K562 (cell line): ENCODE results near the gene OXLD1. TPM values are rescaled to one million over a fixed set of nuclear protein-coding genes. Genes with fewer than 3 reads are reported as not detected.

Source experiments
- ATF3 ChIP-seq, 2 experiments: fragments of 450-650 bp in 1 of 2; sonication (generic) in 1 of 2; formaldehyde crosslinking in 1 of 2; IDR thresholded peaks in 1 of 2; conservative IDR thresholded peaks in 1 of 2; 2 replicates each; pipeline versions ENCODE4 v1.6.1 to v1.8.1; 2016 to 2023; ENCODE audit warnings: mild to moderate bottlenecking in 2 of 2, moderate library complexity in 2 of 2, inconsistent platforms in 1 of 2, missing genetic modification reagents in 1 of 2
- CCNT2 ChIP-seq: IDR thresholded peaks from 2 replicates; pipeline ENCODE4 v1.6.1; 2011; ENCODE audit warnings: borderline replicate concordance, low read depth, mild to moderate bottlenecking, moderate library complexity, mixed read lengths, low read length; ENCODE audit not compliant: insufficient read length; ENCODE audit errors: extremely low read depth
- DPF2 ChIP-seq: fragments of 450-650 bp; IDR thresholded peaks from 2 replicates; pipeline ENCODE4 v1.6.1; 2016
- E4F1 ChIP-seq: fragments of 250-450 bp; sonication (Bioruptor Pico); IDR thresholded peaks from 2 replicates; pipeline ENCODE4 v1.5.0; 2021; ENCODE audit warnings: mild to moderate bottlenecking, borderline replicate concordance
- ELF2 ChIP-seq: fragments of 250-450 bp; sonication (Bioruptor Pico); IDR thresholded peaks from 2 replicates; pipeline ENCODE4 v1.5.0; 2021; ENCODE audit warnings: mild to moderate bottlenecking
- GATAD2B ChIP-seq: fragments of 450-650 bp; IDR thresholded peaks from 2 replicates; pipeline ENCODE4 v1.6.1; 2017; ENCODE audit warnings: mild to moderate bottlenecking, borderline replicate concordance
- PHF21A ChIP-seq: fragments of 450-650 bp; IDR thresholded peaks from 2 replicates; pipeline ENCODE4 v1.6.1; 2017; ENCODE audit warnings: low read depth, borderline replicate concordance
- RHOXF2B ChIP-seq: fragments of 250-450 bp; sonication (Bioruptor Pico); conservative IDR thresholded peaks from 2 replicates; pipeline ENCODE4 v1.5.1; 2021
- ZNF140 ChIP-seq: fragments of 250-450 bp; sonication (Bioruptor Pico); IDR thresholded peaks from 2 replicates; pipeline ENCODE4 v1.8.0; 2021; ENCODE audit warnings: moderate library complexity, mild to moderate bottlenecking, inconsistent platforms
- ZNF175 ChIP-seq: fragments of 200-800 bp; sonication (Bioruptor generic); IDR thresholded peaks from 2 replicates; pipeline ENCODE4 v1.6.1; 2016; ENCODE audit warnings: low read depth, mild to moderate bottlenecking, missing genetic modification characterization, missing compliant biosample characterization
- ZNF280B ChIP-seq: fragments of 250-450 bp; sonication (Bioruptor Pico); IDR thresholded peaks from 2 replicates; pipeline ENCODE4 v1.5.1; 2021; ENCODE audit warnings: mild to moderate bottlenecking
- polyA plus RNA-seq, 8 experiments: library from polyadenylated mRNA; depleted of rRNA in 4 of 8; stranded (reverse) in 5 of 8; unstranded in 3 of 8; fragments of >200 nt; fragmentation: Nextera tagmentation in 2 of 8; fragmentation: Illumina TruSeq in 1 of 8; extraction: Ambion mirVana in 2 of 8; extraction: Trizol in 1 of 8; gene quantifications; 2 replicates each; pipeline versions ENCODE4 v1.2.1 to v1.2.3, GENCODE V29; 2011 to 2014; ENCODE audit warnings: inconsistent platforms in 1 of 8, missing spikeins in 1 of 8
- total RNA-seq, 7 experiments: library from RNA; depleted of rRNA in 6 of 7; stranded (reverse); fragments of >200 nt in 6 of 7; fragmentation: Illumina TruSeq in 2 of 7; extraction: Trizol in 2 of 7; gene quantifications; 2 replicates each; pipeline versions ENCODE4 v1.2.1 to v1.2.3, GENCODE V29; 2011 to 2021; ENCODE audit warnings: low replicate concordance in 1 of 7
- TF ChIP-seq, protein P1 (sequence below): fragments of 450-650 bp; formaldehyde crosslinking; IDR thresholded peaks from 2 replicates; pipeline ENCODE4 v1.4.0; 2022; ENCODE audit warnings: mild to moderate bottlenecking, moderate library complexity
- TF ChIP-seq, protein P2 (sequence below): fragments of 450-650 bp; IDR thresholded peaks from 2 replicates; pipeline ENCODE4 v1.6.1; 2016; ENCODE audit warnings: low read depth, mild to moderate bottlenecking, moderate library complexity
- TF ChIP-seq, protein P3 (sequence below): fragments of 450-650 bp; formaldehyde crosslinking; IDR thresholded peaks from 2 replicates; pipeline ENCODE4 v1.4.0; 2020; ENCODE audit warnings: mild to moderate bottlenecking, moderate library complexity
- TF ChIP-seq, protein P4 (sequence below): fragments of 250-450 bp; sonication (Bioruptor Pico); IDR thresholded peaks from 2 replicates; pipeline ENCODE4 v1.5.0; 2020; ENCODE audit warnings: mild to moderate bottlenecking, borderline replicate concordance

The OXLD1 gene
- total and polyA plus RNA-seq, 9 of the 15 experiments (the other 6 are each of a cell fraction or from before 2014, with no cell fraction given) = 4.4 to 115 (median 29.3) TPM

DNA sequence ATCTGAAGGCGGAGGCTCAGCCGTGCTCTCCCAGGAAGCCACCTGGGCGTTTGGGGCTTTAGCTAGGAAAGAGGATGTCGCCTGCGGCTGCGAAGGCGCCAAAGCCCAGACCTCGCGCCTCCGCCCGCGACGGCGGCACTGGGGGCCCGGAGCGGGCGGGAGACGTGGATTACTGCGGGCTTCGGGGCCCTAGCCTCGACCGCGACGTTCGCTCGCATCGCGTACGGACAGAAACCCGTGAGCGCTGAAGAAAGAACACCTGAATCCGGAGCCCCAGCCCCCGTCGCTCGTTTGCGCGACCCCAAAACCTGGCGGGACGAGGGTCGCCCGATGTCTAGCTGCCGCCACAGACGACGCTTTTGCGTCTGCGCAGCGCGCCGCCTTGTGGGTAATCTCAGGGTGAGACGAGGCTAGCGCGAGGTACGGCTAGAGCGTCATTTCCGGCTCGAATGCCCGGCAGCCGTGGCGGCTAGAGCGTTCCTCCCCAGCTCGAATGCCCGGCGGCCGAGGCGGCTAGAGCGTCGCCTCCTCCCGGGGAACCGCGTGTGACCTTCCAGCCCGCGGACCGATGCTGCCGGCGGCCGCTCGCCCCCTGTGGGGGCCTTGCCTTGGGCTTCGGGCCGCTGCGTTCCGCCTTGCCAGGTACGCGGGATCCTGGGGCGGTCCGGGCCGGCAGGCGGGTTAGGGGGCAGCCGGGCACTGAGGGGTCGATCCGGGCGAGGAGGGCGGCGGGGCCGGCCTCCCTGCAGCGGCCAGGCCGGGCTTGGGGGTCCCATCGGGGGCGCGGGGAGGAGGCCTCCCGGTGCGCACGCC lies 36.7 kb upstream of the OXLD1 start, which contains the start of gene MRPL12 (continued):
- TF ChIP-seq ZNF280B (CRISPR knock-in tag) = no peak
- peak; percentile 84 for TF ChIP-seq CCNT2
- no peak for TF ChIP-seq E4F1 (CRISPR knock-in tag)
- TF ChIP-seq, protein P1, sequence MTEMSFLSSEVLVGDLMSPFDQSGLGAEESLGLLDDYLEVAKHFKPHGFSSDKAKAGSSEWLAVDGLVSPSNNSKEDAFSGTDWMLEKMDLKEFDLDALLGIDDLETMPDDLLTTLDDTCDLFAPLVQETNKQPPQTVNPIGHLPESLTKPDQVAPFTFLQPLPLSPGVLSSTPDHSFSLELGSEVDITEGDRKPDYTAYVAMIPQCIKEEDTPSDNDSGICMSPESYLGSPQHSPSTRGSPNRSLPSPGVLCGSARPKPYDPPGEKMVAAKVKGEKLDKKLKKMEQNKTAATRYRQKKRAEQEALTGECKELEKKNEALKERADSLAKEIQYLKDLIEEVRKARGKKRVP (CRISPR knock-in tag) = no peak
- TF ChIP-seq ZNF175 (CRISPR knock-in tag) = no peak
- TF ChIP-seq, protein P2, sequence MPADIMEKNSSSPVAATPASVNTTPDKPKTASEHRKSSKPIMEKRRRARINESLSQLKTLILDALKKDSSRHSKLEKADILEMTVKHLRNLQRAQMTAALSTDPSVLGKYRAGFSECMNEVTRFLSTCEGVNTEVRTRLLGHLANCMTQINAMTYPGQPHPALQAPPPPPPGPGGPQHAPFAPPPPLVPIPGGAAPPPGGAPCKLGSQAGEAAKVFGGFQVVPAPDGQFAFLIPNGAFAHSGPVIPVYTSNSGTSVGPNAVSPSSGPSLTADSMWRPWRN = no peak
- TF ChIP-seq ATF3 (IDR thresholded peaks at IDR 0.05) = no peak
- no peak; the same call in 1 of the 2 replicates for TF ChIP-seq ATF3 (CRISPR knock-in tag; conservative IDR thresholded peaks at IDR 0.05)
- TF ChIP-seq GATAD2B = peak; percentile 74; the same call in 1 of the 2 replicates
- TF ChIP-seq ZNF140 (CRISPR knock-in tag) = no peak
- 0 out of 2 replicates have a peak, but pooled peaks have one; percentile 29 for TF ChIP-seq ELF2 (CRISPR knock-in tag)
- TF ChIP-seq RHOXF2B (CRISPR knock-in tag) = no peak
- TF ChIP-seq, protein P3, sequence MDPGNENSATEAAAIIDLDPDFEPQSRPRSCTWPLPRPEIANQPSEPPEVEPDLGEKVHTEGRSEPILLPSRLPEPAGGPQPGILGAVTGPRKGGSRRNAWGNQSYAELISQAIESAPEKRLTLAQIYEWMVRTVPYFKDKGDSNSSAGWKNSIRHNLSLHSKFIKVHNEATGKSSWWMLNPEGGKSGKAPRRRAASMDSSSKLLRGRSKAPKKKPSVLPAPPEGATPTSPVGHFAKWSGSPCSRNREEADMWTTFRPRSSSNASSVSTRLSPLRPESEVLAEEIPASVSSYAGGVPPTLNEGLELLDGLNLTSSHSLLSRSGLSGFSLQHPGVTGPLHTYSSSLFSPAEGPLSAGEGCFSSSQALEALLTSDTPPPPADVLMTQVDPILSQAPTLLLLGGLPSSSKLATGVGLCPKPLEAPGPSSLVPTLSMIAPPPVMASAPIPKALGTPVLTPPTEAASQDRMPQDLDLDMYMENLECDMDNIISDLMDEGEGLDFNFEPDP = no peak
- TF ChIP-seq, protein P4, sequence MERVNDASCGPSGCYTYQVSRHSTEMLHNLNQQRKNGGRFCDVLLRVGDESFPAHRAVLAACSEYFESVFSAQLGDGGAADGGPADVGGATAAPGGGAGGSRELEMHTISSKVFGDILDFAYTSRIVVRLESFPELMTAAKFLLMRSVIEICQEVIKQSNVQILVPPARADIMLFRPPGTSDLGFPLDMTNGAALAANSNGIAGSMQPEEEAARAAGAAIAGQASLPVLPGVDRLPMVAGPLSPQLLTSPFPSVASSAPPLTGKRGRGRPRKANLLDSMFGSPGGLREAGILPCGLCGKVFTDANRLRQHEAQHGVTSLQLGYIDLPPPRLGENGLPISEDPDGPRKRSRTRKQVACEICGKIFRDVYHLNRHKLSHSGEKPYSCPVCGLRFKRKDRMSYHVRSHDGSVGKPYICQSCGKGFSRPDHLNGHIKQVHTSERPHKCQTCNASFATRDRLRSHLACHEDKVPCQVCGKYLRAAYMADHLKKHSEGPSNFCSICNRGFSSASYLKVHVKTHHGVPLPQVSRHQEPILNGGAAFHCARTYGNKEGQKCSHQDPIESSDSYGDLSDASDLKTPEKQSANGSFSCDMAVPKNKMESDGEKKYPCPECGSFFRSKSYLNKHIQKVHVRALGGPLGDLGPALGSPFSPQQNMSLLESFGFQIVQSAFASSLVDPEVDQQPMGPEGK = no peak
- TF ChIP-seq DPF2 = no peak
- no peak for TF ChIP-seq PHF21A
